ENCODE measurements around the gene HOMER2.

DNA sequence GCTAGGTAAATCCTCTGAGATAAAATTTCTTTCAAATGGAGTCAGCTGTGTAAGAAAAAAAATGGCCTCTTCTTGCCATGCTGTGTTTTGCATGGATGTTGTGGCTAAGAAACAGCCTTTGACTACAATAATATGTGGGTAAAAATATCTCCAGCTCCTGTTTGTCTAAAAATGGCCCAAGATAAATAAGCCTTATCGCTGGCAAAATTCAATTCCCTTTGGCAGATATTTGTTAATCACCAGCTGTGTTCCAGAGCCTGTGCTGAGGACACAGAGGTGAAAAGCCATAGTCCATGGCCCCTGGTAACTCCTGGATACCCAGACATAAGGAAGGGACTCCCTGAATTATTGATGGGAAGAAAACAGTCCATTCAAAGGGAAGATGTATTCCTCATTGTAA, 18.2 kb upstream of the HOMER2 start:
- TF ChIP-seq, protein P1, sequence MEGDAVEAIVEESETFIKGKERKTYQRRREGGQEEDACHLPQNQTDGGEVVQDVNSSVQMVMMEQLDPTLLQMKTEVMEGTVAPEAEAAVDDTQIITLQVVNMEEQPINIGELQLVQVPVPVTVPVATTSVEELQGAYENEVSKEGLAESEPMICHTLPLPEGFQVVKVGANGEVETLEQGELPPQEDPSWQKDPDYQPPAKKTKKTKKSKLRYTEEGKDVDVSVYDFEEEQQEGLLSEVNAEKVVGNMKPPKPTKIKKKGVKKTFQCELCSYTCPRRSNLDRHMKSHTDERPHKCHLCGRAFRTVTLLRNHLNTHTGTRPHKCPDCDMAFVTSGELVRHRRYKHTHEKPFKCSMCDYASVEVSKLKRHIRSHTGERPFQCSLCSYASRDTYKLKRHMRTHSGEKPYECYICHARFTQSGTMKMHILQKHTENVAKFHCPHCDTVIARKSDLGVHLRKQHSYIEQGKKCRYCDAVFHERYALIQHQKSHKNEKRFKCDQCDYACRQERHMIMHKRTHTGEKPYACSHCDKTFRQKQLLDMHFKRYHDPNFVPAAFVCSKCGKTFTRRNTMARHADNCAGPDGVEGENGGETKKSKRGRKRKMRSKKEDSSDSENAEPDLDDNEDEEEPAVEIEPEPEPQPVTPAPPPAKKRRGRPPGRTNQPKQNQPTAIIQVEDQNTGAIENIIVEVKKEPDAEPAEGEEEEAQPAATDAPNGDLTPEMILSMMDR (IDR thresholded peaks at IDR 0.05; ENCODE audit: low read depth, low read length, missing input control), result no peak
- TF ChIP-seq TAF1 (conservative IDR thresholded peaks at IDR 0.05) (no peak), ZBTB33 (IDR thresholded peaks at IDR 0.05) (peak; percentile 79), REST (IDR thresholded peaks at IDR 0.05) (peak; percentile 44)
